SU-DHL-6 (cell line): Measurements from ENCODE around the gene HUS1.

Experiments used
- CTCF ChIP-seq: fragments of 200-600 bp; sonication (generic); IDR thresholded peaks from one replicate; pipeline ENCODE4 v1.5.1; 2017; ENCODE audit warnings: antibody characterized with exemption, mild to moderate bottlenecking, low read length, moderate library complexity; ENCODE audit not compliant: insufficient read depth, poor library complexity, severe bottlenecking
- EZH2phosphoT487 ChIP-seq: fragments of 200-600 bp; sonication (generic), shearing (Covaris generic); conservative IDR thresholded peaks from 2 replicates; pipeline ENCODE4 v1.6.1; 2018; ENCODE audit warnings: mild to moderate bottlenecking, antibody characterized with exemption, low read length, moderate library complexity, mixed read lengths

GRCh38 chr7:47942132-47942531, 37.3 kb downstream of the HUS1 start:
- TF ChIP-seq CTCF (no peak), EZH2phosphoT487 (no peak)
